A673 (cell line): ENCODE measurements around the gene WNT6. TPM values are rescaled to one million over a fixed set of nuclear protein-coding genes. Genes with fewer than 3 reads are reported as not detected.

ENCODE experiments used
- BruUV-seq: library from RNA; stranded (reverse); fragments of 400-500 nt; replicated peaks from 2 replicates; lab custom pipeline; 2021; lab: Mats Ljungman, UMichigan
- CTCF ChIA-PET: fragments of 300-600 bp; sonication (Branson Sonifier 250); formaldehyde crosslinking; loops from one replicate; lab custom pipeline; 2022; ENCODE audit warnings: antibody characterized with exemption; lab: Charles Lee
- POLR2A ChIA-PET: fragments of 300-600 bp; sonication (Branson Sonifier 250); formaldehyde crosslinking; loops from one replicate; lab custom pipeline; 2022; ENCODE audit warnings: antibody characterized with exemption; ENCODE audit not compliant: low non-redundant PET; lab: Charles Lee
- DNase-seq: peaks from one replicate; pipeline ENCODE4 v3.0.0-alpha.2; 2015; ENCODE audit warnings: low spot score
- H3K27ac ChIP-seq: fragments of 200-600 bp; sonication (generic); 2 replicates; pipeline ENCODE4 v1.5.1; 2016; ENCODE audit warnings: mixed run types, low read depth, mild to moderate bottlenecking, mixed read lengths, antibody characterized with exemption, low read length; ENCODE audit not compliant: poor library complexity, severe bottlenecking
- H3K27me3 ChIP-seq: fragments of 200-600 bp; sonication (generic); replicated peaks from 2 replicates; pipeline ENCODE4 v1.6.1; 2017; ENCODE audit warnings: mixed run types, low read depth, mild to moderate bottlenecking, mixed read lengths, antibody characterized with exemption, low read length; ENCODE audit not compliant: insufficient read depth, poor library complexity
- H3K36me3 ChIP-seq: fragments of 200-600 bp; sonication (generic); 2 replicates; pipeline ENCODE4 v1.6.1; 2016; ENCODE audit warnings: mixed run types, mild to moderate bottlenecking, mixed read lengths, antibody characterized with exemption, low read length; ENCODE audit not compliant: insufficient read depth, poor library complexity, severe bottlenecking
- H3K4me1 ChIP-seq: fragments of 200-600 bp; sonication (generic); 2 replicates; pipeline ENCODE4 v1.6.1; 2017; ENCODE audit warnings: mixed run types, mild to moderate bottlenecking, mixed read lengths, antibody characterized with exemption, low read length; ENCODE audit not compliant: insufficient read depth, poor library complexity, severe bottlenecking
- H3K4me3 ChIP-seq: fragments of 200-600 bp; sonication (generic); 2 replicates; pipeline ENCODE4 v1.5.1; 2016; ENCODE audit warnings: low read depth, mixed run types, mild to moderate bottlenecking, mixed read lengths, low read length; ENCODE audit not compliant: poor library complexity, severe bottlenecking
- H3K9me3 ChIP-seq: fragments of 200-600 bp; sonication (generic); 2 replicates; pipeline ENCODE4 v1.6.1; 2016; ENCODE audit warnings: mixed run types, low read depth, mild to moderate bottlenecking, mixed read lengths, antibody characterized with exemption, low read length; ENCODE audit not compliant: poor library complexity, severe bottlenecking
- CTCF ChIP-seq: fragments of 300-800, 200-600 bp; sonication (generic); conservative IDR thresholded peaks from 2 replicates; pipeline ENCODE4 v1.5.1; 2017; ENCODE audit warnings: low read depth, mild to moderate bottlenecking, antibody characterized with exemption, low read length, moderate library complexity, mixed read lengths
- EZH2 ChIP-seq: fragments of 200-600 bp; sonication (generic); IDR thresholded peaks from 2 replicates; pipeline ENCODE4 v1.6.1; 2017; ENCODE audit warnings: borderline replicate concordance, low read depth, mild to moderate bottlenecking, mixed read lengths, antibody characterized with exemption, low read length; ENCODE audit not compliant: poor library complexity, severe bottlenecking
- intact Hi-C: fragments of 100-400 bp; cut with micrococcal nuclease; formaldehyde crosslinking; loops from one replicate; pipeline ENCODE4 v1.10.0; 2022; ENCODE audit not compliant: unreplicated experiment
- total RNA-seq: library from RNA; stranded (reverse); gene quantifications from 2 replicates; pipeline ENCODE4 v1.2.3, GENCODE V29; 2021

WNT6 gene
- total RNA-seq, 1 experiment from 2014 or later, result not detected

GRCh38 chr2:218816561-218817011 lies 43.0 kb upstream of the WNT6 start:
- TF ChIP-seq EZH2 (no peak), CTCF (no peak)
- no peaks in the 10 kb centered on the region for H3K36me3 ChIP-seq
- ChIA-PET POLR2A (no interaction called here), CTCF (no interaction called here)
- no TSS peak for BruUV-seq
- no peaks in the 10 kb centered on the region for H3K27me3 ChIP-seq
- H3K27ac ChIP-seq, result no peak overlapping the region
- intact Hi-C loops, result no loop called here
- no peak overlapping the region for H3K4me3 ChIP-seq
- no peak for DNase-seq
- H3K4me1 ChIP-seq, result no peaks in the 10 kb centered on the region
- H3K9me3 ChIP-seq, result no peaks in the 10 kb centered on the region

GRCh38 chr2:218819093-218819492 lies 40.5 kb upstream of the WNT6 start:
- POLR2A ChIA-PET, result no interaction called here
- no peaks in the 10 kb centered on the region for H3K4me1 ChIP-seq
- H3K4me3 ChIP-seq, result no peak overlapping the region
- no peaks in the 10 kb centered on the region for H3K9me3 ChIP-seq
- CTCF ChIA-PET, result no interaction called here
- intact Hi-C loops, result no loop called here
- DNase-seq, result no peak
- BruUV-seq, result no TSS peak
- no peaks in the 10 kb centered on the region for H3K27me3 ChIP-seq
- TF ChIP-seq EZH2 (no peak), CTCF (no peak)
- H3K27ac ChIP-seq, result no peak overlapping the region
- no peaks in the 10 kb centered on the region for H3K36me3 ChIP-seq

- Histone ChIP-seq H3K27me3 (no peaks in the 10 kb centered on the region), H3K4me1 (no peaks in the 10 kb centered on the region), H3K27ac (no peak overlapping the region), H3K9me3 (no peaks in the 10 kb centered on the region), H3K4me3 (no peak overlapping the region), H3K36me3 (no peaks in the 10 kb centered on the region)
- no TSS peak for BruUV-seq
- POLR2A ChIA-PET, result no interaction called here
- TF ChIP-seq EZH2 (no peak), CTCF (no peak)
- no peak for DNase-seq
- CTCF ChIA-PET, result no interaction called here
- intact Hi-C loops, result no loop called here
Measured at GRCh38 chr2:218820746-218821369, 38.7 kb upstream of the WNT6 start.
